GM18508 (cell line): ENCODE data around the gene LCN12.

Experiments used
- ATAC-seq: cut with Tn5 transposase; IDR thresholded peaks from one replicate; pipeline ENCODE4 v1.9.1; 2021; ENCODE audit warnings: moderate number of reproducible peaks; ENCODE audit not compliant: insufficient read depth, unreplicated experiment

Gene LCN12

DNA sequence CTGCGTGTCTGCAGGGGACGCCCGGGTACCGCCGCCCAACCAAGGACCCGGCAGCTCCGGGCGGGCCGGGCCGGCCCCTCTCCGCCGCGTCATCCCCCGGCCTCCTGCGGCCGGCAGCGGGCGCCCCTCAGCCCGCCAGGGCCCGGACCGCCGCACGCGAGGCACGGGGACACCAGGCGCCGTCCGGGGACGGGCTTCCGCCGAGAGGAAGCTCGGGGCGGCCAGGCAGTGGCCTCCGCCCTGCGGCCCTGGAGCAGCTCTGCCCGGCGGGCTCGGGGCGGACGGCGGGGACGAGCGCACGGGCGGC lies 7.9 kb upstream of the LCN12 start:
- no peak for ATAC-seq

DNA sequence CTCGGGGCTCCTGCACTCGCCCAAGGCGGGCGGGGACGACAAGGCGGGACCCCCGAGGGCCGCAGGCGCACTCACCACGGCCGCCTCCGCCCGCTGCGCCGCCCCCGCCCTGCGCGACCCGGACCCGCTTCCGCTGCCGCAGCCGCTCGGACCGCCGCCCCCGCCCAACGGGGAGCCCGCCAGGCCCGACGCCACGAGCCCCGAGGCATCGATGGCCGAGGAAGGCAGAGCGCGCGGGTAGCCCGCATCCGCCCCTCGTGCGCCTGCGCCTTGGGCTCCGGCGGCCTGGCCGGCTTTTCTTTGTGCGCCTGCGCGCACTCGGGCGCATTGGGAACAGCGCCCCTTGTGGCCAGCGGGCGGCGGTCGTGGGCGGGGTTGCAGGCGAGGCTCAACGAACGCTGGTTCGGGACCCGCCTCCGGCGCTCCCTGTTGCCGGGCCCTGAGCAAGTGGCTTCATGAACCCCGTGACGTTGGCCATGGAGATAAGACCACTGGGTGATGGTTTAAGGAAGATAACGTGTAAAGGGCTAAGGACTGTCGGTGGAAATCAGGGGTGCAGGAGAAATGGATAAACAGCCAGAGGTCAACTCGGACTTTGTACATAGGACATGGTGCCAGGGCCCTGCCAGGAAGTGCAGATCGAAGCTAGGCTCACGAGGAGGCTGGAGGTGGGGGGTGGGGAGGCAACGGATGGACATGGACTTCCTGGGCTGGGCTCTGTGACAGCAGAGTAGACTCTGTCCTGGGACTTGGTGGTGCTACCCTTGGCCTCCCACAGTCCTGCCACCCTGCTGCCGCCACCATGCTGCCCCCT lies 7.3 kb upstream of the LCN12 start, which contains the start of the genes C8G and FBXW5:
Gene C8G (plus strand): TSS at position 725 of the 814 bp plus-strand sequence. CDS start 78 bp downstream, at position 803.
Gene FBXW5 (minus strand): TSS at position 220 of the 814 bp plus-strand sequence. CDS start 655 bp downstream, outside the sequence.
- no peak for ATAC-seq

- ATAC-seq: no peak
These were observed 6.5 kb upstream of the LCN12 start for GRCh38 chr9:136945333-136946227.

GRCh38 chr9:136946228-136947027 lies 5.6 kb upstream of the LCN12 start:
- ATAC-seq: no peak

DNA sequence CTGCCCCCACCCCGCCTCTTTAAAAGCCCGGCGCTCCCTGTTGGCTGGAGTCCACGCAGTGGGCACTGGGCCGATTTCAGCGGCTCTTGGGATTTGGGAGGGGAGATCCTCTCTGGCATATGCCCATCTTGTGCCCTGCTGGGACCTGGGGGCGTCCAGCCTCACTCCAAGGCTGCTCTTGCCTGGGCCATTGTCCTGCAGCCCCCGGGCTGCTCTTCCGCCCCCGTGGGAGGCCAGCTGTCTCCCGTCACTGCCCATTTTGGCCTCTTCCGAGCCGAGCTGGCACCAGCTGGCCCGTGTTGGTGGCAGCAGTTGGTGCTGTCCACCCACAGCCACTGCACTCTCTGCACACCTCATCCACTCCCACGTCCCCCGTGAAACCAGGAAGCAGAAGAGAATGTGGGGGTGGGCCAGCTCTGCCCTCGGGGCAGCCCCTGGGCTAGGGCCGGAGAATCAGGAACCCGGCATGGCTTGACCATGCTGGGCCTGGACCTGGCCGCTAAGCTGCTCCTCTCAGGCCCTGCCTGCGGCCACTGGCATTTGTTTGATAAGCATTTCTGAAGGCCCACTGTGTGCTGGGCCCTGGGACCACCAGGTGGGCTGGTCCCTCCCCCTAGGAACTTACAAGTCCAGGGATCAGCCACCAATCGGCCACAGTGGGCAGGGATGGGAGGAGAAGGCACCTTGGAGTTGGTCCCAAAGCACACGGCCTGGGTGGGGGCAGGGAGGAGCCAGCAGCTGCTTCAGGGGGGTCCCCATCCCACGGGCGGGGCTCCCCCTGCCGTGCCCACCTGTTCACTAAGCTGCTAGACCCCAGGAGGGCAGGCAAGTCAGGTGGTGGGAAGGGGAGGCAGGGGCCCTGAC lies 4.8 kb upstream of the LCN12 start:
- no peak for ATAC-seq

GRCh38 chr9:136947955-136948510 lies 4.0 kb upstream of the LCN12 start:
- no peak for ATAC-seq

- no peak for ATAC-seq
These were observed 2.7 kb upstream of the LCN12 start for GRCh38 chr9:136949239-136949816.

DNA sequence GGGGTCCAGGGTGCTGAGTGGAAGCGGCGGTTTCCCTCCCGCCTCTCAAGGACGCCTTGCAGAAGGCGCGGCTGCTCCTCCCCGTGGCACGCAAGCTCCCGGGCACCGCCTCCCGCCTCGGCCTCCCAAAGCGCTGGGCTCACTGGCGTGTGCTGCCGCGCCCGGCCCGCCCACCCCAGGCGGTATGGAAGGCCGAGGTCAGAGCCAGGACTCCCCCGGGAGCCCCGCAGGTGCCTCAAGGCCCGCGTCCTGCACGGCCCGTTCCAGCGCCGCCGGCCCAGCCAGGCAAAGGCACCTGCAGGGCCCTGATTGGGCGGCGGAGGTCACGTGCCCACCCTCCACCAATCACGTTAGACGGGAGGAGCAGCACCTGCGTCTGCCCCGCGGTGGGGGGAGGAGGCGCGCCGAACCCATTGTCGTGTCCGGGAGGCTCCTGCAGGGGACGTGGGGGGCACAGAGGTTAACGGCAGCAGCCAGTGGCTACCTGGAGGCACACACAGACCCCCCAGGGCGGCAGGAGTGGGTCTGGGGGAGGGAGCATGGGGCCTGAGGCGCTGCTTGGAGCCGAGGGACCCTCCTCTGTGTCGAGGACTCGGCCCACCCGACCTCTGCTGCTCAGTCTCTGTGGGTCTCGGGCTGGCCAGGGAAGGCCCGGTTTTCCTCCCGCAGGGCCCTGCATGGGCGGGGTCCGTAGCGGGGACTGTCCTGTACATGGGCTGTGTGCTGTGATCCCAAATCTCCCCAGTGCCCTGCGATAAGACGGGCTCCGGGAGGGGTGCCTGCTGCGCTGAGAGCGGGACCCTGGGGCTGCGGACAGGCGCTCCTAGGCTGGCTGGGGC lies 2.0 kb upstream of the LCN12 start:
- no peak for ATAC-seq

- ATAC-seq: no peak
These were observed 1.3 kb upstream of the LCN12 start for GRCh38 chr9:136950656-136951276.

GRCh38 chr9:136952321-136952850 lies 313 bp downstream of the LCN12 start:
- no peak for ATAC-seq

DNA sequence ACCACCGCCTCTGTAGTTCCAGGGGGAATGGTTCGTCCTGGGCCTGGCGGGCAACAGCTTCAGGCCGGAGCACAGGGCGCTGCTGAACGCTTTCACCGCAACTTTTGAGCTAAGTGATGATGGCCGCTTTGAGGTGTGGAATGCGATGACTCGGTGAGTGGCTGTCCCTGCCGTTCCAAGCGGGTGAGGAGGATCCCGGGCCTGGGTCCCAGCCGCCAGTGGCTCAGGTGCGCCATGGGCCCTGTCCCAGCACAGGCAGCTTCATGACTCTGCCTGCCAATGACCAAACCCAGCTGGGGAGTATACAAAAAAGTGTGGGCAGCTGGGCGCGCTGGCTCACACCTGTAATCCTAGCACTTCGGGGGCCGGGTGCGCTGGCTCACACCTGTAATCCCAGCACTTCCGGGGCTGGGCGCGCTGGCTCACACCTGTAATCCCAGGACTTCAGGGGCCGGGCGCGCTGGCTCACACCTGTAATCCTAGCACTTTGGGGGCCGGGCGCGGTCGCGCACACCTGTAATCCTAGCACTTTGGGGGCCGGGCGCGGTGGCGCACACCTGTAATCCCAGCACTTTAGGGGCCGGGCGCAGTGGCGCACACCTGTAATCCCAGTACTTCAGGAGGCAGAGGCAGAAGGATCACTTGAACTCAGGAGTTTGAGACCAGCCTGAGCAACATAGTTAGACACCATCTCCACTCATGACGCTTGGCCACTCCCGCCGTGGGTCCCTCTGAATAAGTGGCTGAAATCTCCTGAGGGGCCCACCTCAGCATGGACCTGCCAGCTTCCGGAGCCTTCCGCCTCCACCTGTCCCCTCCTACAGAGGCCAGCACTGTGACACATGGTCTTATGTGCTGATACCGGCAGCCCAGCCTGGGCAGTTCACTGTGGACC lies 1.1 kb downstream of the LCN12 start:
- ATAC-seq: no peak

GRCh38 chr9:136953771-136954269 lies 1.7 kb downstream of the LCN12 start:
- ATAC-seq: no peak

DNA sequence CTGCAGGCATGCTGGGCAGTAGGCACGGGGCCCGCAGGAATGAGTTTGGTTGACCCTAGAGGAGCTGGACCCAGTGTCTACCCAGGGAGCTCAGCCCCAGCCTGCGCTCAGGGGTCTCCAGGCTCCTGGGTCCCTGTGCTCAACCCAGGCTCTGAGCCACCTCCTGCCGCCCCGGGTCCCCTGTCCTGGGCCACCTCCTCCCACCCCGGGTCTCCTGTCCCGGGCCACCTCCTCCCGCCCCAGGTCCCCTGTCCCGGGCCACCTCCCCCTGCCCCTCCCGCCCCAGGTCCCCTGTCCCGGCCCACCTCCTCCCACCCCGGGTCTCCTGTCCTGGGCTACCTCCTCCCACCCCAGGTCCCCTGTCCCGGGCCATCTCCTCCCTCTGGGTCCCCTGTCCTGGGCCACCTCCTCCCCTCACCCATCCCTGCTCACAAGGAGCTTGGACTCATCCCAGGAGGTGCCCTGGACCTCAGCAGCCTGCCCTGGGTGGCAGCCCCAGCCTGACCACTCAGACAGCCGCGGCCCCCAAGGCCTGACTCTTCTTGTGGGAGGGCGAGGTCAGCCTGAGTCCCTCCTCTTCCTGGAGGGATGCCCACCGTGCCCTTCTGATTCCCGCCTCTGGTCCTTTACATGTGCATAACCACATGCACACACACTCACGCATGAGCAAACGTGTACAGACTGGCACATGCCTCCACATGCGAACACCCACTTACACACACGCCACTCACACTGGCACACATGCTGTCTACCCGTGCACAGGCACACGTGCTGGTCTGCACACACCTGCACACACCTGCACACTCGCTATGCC lies 2.4 kb downstream of the LCN12 start:
- no peak for ATAC-seq

DNA sequence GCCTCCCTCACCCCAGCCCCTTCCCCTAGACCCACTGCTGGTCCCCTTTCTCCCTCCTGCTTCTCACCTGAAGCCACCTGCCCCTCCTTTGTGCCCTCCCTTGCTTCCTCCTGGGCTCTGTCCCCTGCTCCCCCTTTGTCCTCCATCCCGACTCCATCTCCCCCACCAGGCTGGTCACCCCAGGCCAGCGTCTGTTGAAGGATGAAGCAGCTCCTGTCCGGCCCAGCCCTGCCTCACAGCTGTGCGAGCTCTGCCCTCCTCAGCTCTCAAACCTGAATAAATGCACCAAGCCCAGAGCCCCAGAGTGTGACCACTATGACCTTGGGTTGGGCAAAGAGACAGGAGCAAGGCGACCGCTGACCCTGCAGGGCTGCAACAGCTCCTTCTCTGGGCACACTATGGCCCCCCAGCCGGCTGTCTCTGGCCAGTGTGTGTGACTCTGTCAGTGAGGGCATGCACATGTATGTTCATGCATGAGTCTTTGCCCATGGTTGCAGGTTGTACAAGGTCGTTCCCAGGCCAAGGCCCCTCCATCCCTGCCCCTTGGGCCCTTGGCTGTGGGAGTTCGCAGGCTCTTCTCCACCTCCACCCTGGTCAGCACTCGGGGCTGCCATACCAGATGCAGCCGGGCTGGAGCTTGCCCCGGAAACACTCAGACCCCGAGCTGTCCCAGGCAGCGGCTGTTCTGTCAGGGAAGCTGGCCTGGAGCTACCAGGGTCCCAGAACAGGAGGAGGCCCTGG lies 3.3 kb downstream of the LCN12 start:
- no peak for ATAC-seq

GRCh38 chr9:136955943-136956335 lies 3.9 kb downstream of the LCN12 start:
- no peak for ATAC-seq
